DOHH2 (cell line): Measurements from ENCODE around the gene PRM3.

Source experiments
- CTCF ChIP-seq: fragments of 200-600 bp; sonication (generic); IDR thresholded peaks from one replicate; pipeline ENCODE4 v1.5.1; 2014; ENCODE audit warnings: antibody characterized with exemption, mild to moderate bottlenecking, low read depth, low read length; ENCODE audit not compliant: poor library complexity, severe bottlenecking
- EZH2phosphoT487 ChIP-seq: fragments of 200-600 bp; sonication (generic); IDR thresholded peaks from 2 replicates; pipeline ENCODE4 v1.6.1; 2017; ENCODE audit warnings: borderline replicate concordance, mild to moderate bottlenecking, antibody characterized with exemption, low read length, moderate library complexity, mixed read lengths

- TF ChIP-seq CTCF (no peak), EZH2phosphoT487 (no peak)
Observed at GRCh38 chr16:11315510-11315909, 42.1 kb upstream of the PRM3 start.
